GM15510 (cell line): ENCODE measurements around the gene ITFG1.

ENCODE experiments used
- POLR2A ChIP-seq: IDR thresholded peaks from 3 replicates; pipeline ENCODE4 v1.6.1; 2011; ENCODE audit warnings: borderline replicate concordance; ENCODE audit not compliant: insufficient read length; ENCODE audit errors: extremely low read depth

Gene ITFG1

DNA sequence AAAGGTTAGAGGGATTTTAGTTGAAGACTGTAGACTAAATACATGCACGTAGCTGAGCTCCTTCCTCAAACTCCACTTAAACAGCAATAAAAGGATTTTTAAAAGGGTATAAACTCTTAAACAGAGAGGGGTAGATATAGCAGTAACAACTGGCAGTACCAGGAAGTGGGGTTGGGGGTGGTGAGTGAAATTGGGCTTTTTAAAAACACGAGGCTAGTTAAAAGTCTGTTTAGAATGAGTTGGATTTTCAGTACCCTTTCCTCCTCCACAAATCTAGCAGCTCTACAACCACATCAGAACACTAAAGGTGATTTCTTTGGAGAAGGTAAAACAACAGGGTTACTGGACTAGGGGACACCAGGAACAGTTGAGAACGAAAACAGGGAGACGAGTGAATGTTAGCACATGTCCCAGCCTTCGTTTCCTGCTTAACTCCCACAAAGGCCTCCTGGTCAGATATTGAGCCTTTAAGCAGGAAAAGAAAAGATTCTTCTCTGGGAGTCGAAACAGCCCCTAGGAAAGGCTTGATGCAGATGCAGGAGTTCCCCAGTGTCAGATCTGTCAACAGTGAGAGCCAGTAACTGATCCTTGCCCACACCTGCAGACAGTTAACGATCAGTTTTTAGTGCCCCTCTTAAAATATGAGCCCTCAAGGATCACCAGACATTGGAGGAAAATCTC is 331.0 kb downstream of the ITFG1 start:
- no peak for TF ChIP-seq POLR2A

DNA sequence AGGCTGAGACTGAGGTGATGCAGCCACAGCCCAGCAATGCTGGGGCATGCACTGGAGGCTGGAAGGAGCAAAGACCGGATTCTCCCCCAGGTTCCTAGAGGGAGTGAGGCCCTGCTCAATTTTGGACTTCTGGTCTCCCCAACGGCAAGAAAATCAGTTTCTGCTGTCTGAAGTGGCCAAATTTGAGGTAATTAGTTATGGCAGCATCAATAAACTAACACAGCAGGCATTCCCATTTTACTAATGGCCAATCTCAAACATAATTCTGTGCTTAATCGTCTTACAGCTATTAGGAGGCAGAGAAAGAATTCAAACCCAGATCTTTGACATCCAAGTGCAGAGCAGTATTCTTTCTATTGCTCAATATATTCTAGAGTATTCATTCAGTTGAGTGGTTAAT is 333.3 kb downstream of the ITFG1 start:
- TF ChIP-seq POLR2A: no peak

GRCh38 chr16:47125757-47126156 is 335.1 kb downstream of the ITFG1 start:
- TF ChIP-seq POLR2A: no peak

- no peak for TF ChIP-seq POLR2A
Observed at GRCh38 chr16:47113130-47113529, 347.7 kb downstream of the ITFG1 start.

GRCh38 chr16:47110939-47111338 is 349.9 kb downstream of the ITFG1 start:
- TF ChIP-seq POLR2A: no peak

GRCh38 chr16:47109361-47109760 is 351.5 kb downstream of the ITFG1 start:
- no peak for TF ChIP-seq POLR2A
